NOMO-1 treated with dmso at 0.1 percent for 144 hours (cell line): ENCODE results near the gene LRRC4B.
A peak's percentile ranks its signal among the peaks of the same experiment; 100 is the strongest.
"Not testable (repeated sequence)": the region's sequence is repeated elsewhere in the genome, so short reads cannot be mapped to it uniquely, and the experiment has no call there.

Source experiments
- DNase-seq: peaks from one replicate; lab custom pipeline; 2025; ENCODE audit not compliant: unreplicated experiment; lab: John Stamatoyannopoulos, UW

The LRRC4B gene, protein sequence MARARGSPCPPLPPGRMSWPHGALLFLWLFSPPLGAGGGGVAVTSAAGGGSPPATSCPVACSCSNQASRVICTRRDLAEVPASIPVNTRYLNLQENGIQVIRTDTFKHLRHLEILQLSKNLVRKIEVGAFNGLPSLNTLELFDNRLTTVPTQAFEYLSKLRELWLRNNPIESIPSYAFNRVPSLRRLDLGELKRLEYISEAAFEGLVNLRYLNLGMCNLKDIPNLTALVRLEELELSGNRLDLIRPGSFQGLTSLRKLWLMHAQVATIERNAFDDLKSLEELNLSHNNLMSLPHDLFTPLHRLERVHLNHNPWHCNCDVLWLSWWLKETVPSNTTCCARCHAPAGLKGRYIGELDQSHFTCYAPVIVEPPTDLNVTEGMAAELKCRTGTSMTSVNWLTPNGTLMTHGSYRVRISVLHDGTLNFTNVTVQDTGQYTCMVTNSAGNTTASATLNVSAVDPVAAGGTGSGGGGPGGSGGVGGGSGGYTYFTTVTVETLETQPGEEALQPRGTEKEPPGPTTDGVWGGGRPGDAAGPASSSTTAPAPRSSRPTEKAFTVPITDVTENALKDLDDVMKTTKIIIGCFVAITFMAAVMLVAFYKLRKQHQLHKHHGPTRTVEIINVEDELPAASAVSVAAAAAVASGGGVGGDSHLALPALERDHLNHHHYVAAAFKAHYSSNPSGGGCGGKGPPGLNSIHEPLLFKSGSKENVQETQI

DNA sequence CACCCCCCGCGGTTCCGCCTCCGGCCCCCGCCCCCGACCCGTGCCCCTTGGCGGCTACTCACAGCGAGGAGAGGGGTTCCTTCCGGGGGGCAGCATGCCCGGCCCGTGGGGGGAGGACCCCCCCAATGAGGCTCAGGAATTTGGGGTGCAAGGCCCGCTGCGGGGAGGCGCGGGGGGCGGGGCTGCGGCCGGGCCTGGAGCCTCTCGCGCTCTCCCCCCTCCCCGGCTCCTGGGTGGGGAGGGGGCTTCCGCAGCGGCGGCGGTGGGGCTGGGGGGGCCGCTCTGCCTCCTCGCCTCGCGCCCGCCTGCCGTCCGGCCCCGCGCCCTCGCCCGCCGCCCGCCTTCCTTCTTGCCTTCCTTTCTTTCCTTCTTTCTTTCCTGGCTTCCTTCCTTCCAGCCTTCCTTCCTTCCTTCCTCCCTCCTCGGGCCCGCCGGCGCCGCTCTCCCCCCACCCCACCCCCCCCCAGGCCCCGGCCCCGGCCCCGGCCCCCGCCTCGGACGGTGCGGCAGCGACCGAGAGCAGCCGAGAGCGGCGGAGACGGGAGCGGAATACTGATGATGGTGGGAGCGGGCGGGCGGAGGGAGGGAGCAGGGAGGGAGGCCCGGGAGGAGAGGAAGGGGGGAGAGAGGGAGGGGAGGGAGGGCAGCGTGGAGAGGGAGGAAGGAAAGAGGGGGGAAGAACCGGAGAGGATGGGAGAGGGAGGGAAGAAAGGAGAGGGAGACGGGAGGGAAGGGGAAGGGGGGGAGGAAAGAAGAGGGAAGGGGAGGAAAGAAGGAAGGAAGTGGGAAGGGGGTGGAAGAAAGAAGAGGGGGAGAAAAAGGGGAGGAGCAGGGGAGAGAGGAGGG is at the start of gene LRRC4B:
TSS of gene LRRC4B (minus strand) at position 554 of the 846 bp plus-strand sequence. CDS start 19,597 bp downstream, outside the sequence.
- DNase-seq = no peak

DNA sequence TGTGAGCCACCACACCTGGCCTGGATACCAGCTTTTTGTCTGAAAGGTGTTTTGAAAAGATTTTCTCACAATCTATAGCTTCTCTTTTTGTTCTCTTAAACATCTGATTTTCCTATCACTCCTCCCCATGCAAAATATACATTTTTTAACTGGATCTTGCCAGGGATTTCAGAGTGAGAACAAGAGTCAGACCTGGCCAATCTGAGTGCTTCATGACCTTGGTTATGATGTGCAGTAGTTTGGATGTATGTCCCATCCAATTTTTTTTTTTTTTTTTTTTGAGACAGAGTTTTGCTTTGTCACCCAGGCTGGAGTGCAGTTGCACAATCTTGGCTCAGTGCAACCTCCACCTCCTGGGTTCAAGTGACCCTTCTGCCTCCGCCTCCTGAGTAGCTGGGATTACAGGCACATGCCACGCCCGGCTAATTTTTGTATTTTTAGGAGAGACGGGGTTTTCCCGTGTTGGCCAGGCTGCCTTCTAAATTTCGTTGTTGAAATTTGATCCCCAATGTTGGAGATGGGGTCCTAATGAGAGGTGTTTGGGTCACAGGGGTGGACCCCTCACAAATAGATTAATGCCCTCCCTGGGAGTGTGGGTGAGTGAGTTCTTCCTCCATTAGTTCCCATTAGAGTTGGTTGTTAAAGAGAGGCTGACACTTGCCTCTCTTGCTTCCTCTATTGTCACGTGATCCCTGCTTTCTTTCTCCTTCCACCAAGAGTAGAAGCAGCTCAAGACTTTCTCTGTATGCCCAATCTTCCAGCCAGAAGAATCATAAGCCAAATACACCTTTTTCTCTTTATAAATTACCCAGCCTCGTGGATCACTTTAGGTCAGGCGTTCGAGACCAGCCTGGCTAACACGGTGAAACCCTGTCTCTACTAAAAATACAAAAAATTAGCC is 44.5 kb upstream of the LRRC4B start:
- DNase-seq = peak; percentile 31

DNA sequence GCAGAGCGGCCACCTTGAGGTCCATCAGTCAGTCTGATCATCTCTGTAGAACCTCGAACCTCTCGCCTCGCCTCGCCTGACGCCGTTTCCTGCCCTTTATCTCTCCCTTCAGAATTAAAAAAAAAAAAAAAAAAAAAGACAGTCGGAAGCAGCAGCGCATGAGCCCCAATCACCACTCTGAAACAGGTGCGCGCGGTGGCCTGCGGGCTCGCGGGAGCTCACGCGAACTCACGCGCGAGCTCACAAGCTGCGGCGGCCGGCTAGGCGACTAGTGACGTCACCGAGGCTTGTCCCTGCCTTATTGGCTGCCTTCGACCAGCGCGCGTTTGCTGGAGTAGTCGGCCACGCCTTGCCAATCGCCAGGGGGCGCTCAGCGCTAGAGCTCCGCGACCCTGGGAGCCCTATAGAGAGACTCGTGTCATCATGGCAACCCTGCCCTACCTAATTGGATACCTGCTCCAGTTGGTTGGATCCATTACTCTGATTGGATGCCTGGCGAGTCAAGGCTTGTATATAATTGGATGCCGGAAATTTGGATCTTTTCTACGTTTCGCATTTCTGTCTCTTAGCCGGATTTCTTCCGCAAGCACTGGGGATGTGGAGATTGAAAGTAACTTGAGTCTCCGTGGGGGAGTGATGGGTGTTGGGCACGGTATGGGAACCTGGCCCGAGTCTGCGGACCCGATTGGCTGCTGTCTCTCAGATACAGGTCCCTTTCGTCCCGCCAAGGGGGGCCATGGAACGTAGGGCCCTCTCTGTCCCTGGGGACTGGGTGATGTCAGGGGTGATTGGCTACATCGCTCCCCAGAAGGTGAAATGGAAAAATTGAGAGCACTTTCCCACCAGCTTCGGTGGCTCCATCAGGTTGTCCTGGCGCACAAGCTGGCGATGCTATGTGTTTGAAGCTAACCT is 39.9 kb upstream of the LRRC4B start:
- DNase-seq = peak; percentile 91

DNA sequence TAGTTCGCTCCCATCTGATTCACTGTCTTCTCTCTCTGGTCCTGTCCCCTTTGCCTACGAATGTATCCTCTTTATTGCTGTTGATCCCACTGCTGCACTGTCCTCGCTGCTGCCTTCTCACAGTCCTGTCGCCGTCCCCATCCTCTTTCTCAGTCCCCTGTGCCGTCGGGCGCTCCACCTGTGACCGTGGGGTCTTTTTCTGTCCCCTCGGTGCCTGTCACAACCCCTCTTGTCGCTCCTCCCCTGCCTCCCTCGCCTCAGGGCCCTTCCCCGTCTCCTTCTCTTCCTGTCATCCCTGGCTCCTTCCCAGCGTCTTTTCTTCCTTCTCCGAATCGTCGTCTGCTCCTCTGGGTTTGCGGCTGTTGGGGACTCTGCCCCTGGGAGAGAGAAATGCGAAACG is 39.2 kb upstream of the LRRC4B start:
- DNase-seq = no peak

DNA sequence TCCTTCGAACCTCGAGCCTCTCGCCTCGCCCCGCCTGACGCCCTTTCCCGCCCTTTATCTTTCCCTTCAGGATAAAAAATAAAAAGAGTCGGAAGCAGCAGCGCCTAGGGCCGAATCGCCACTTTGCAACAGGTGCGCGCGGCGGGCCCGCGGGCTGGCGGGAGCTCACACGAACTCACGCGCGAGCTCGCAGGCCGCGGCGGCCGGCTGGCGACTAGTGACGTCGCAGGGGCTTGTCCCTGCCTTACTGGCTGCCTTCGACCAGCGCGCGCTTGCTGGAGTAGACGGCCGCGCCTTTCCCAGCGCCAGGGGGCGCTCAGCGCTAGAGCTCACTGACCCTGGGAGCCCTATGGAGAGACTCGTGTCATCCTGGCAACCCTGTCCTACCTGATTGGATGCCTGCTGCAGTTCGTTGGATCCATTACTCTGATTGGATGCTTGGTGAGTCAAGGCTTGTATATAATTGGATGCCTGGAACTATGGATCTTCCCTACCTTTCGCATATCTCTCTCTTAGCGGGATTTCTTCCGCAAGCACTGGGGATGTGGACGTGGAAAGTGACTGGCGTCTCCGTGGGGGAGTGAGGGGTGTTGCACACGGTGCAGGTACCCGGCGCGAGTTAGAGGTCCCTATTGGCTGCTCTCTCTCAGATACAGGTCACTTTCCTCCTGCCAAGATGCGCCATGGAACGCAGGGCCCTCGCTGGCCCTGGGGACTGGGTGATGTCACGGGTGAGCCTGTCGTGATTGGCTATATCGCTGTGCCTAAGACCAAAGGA is 38.0 kb upstream of the LRRC4B start:
- not testable (repeated sequence) for DNase-seq

DNA sequence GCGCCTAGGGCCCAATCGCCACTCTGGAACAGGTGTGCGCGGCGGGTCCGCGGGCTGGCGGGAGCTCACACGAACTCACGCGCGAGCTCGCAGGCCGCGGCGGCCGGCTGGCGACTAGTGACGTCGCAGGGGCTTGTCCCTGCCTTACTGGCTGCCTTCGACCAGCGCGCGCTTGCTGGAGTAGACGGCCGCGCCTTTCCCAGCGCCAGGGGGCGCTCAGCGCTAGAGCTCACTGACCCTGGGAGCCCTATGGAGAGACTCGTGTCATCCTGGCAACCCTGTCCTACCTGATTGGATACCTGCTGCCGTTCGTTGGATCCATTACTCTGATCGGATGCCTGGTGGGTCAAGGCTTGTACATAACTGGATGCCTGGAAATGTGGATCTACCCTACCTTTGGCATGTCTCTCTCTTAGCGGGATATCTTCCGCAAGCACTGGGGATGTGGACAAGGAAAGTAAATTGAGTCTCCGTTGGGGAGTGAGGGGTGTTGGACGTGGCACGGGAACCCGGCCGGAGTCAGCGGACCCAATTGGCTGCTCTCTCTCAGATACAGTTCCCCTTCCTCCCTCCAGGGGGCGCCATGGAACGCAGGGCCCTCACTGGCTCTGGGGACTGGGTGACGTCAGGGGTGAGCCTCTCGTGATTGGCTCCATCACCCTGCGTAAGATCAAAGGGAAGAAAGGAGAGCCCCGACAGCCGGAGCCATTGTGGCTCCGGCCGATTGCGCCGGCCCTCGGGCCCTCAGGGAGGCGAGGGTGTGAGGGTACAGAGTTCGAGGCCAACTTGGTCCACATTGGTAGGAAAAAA is 36.2 kb upstream of the LRRC4B start:
- not testable (repeated sequence) for DNase-seq

DNA sequence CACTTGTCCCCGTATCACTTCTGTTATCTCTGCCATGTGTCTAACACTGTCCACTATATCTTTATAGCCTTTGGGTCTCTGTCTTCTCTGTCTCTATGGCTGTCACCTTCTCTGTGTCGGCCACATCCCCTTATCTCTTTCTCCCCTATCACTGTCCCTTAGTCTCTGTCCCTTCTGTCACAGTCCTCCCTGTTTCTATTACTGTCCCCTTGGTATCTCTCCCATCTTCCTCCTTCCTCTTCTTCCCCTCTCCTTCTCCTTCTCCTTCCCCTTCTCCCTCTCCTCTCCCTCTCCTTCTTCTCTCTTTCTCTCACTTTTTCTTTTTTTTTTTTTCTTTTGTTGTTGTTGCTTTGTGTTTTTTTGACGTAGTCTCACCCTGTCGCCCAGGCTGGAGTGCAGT is 34.7 kb upstream of the LRRC4B start:
- no peak for DNase-seq

DNA sequence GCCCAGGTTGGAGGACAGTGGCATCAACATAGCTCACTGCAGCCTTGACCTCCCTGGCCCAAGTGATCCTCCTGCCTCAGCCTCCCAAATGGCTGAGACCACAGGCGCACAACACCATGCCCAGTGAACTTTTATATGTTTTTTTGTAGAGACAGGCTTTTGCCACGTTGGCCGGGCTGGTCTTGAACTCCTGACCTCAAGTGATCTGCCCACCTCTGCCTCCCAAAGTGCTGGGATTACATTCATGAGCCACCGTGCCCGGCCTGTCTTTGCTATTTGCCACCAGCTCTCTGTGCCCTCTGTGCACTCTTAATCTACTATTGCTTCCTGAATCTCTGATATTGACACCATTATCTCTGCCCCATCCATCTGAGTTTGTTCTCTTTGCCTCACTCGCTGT is 34.3 kb upstream of the LRRC4B start:
- no peak for DNase-seq

DNA sequence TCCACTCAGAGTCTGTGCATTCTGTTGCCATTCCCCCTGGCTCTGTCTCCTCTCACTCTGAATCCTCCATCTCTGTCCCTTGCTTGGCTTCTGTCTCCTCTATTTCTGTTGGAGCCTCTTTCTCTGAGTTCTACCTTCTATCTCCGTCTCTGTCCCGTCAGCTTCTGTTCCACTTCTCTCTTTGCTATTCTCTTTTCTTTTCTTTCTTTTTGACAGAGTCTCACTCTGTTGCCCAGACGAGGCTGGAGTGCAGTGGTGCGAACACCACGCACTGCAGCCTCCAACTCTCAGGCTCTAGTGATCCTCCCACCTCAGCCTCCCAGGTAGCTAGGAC is 33.8 kb upstream of the LRRC4B start:
- no peak for DNase-seq

DNA sequence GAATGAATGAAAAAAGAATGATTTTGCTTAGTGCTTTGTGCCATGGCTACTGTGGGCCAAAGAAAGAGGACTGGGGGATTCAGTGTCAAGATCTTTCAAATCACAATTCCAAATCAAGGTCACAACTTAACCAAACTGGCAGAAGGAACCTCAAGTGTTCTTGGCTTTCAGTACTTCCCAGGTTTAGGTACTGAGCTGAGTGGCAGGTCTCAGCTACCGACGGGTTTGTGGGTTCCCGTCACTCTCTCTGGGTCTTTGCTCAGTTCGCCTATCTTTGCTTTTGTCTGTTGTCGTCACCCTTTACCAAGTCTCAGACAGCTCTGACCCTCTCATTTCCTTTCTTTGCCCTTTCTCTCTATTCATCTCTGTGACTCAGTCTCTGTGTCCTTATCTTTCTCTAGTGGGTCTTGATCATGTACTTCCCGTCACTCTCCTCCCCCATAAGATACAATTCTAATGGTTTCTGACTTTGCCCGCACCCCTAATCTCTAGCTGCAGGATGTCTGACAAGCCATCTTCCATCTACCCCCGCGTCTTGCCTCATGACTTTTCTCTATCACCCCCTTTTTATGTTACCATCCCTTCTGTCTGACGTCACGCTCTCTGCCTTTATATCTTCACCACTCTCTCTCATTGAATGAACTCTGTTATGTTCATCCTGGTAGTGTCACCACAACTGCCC is 33.3 kb upstream of the LRRC4B start:
- DNase-seq = no peak

DNA sequence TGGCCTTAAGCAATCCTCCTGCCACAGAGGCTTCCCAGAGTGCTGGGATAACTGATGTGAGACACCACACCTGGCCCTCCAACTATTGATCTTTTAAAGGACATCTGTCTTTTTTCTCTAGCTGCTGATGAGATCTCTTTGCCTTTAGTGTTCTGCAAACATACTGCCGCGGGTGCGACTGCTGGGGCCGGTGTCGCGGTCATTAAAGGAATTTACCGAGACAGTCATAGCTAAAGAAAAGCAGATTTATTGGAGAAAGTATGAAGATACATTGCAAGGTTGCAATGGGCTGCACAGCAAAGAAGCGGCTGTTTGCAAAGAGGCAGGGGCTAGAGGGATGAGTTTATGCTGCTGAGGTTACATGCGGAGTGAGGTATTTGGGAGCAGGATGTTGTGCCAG is 31.2 kb upstream of the LRRC4B start:
- DNase-seq = no peak

DNA sequence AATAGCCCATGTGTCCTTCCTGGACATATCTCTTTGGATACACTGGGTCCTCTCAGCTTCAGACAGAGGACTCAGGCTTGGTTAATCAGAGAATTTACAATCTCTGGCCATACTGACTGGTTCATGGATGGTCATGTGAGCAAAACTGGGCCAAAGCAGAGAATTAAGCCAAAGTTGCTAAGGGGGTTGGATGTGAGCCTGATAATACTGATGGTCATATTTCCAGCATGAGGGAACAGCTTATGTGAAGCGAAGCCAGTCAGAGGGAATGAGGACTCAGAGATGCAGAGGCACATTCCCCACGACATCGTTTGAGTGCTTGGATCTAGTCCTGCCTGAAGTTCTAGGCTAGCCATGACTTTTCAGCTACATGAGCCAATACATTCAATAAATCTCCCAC is 22.0 kb upstream of the LRRC4B start:
- no peak for DNase-seq

DNA sequence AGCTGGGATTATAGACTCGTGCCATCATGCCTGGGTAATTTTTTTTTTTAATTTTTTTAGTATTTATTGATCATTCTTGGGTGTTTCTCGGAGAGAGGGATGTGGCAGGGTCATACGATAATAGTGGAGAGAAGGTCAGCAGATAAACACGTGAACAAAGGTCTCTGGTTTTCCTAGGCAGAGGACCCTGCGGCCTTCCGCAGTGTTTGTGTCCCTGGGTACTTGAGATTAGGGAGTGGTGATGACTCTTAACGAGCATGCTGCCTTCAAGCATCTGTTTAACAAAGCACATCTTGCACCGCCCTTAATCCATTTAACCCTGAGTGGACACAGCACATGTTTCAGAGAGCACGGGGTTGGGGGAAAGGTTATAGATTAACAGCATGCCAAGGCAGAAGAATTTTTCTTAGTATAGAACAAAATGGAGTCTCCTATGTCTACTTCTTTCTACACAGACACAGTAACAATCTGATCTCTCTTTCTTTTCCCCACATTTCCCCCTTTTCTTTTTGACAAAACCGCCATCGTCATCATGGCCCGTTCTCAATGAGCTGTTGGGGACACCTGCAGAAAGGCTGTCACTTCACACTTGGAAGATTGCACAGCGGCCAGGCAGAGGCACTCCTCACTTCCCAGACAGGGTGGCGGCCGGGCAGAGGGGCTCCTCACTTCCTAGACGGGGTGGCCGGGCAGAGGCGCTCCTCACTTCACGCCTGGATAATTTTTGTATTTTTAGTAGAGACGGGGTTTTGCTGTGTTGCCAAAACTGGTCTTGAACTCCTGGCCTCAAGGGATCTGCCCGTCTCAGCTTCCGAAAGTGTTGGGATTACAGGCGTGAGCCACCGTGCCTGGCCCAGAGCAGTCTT is 13.8 kb upstream of the LRRC4B start:
- DNase-seq = not testable (repeated sequence)

DNA sequence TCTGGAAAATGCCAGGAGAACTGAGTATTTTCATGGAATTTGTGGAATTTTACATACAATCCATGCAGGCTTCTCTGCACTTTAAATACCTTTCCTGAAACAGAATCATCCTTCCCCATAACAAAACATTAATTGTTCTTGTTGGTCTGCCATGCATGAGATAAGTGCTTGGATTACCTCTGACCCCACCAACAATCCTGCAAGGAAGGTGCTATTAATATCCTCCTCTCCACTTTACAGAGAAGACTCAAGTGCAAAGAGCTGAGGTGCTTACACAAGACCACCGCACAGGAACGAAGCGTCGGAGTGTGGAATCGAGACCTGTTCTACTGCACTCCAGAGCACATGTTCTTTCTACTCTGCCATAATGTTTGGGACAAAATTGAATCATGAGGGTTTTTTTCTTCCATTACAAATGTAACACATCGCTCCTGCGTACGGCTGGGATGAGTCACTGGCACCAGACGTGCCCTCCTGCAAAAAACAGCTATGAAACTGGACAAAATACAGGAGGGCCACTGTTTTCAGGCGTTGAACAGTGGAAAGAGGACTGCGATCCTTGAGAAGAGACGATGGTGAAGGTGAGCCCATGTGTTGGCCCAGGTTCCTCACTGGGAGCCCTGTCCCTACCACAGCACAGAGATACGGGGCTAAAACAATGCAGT is 12.9 kb upstream of the LRRC4B start:
- no peak for DNase-seq

DNA sequence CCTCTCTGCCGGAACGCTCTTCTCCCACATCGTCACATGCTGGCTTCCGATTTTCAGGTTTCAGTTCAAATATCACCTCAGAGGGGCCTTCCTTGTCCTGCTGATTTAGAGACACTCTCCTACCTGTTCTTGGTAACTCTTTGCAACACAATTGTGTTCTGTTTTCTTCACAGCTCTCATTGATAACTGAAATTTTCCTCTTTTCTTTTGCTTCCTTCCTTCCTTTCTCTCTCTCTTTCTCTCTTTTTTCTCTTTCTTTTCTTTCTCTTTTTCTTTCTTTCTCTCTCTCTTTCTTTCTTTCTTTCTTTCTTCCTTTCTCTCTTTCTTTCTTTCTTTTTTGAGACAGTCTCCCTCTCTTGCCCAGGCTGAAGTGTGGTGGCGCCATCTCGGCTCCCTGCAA is 12.0 kb upstream of the LRRC4B start:
- no peak for DNase-seq

DNA sequence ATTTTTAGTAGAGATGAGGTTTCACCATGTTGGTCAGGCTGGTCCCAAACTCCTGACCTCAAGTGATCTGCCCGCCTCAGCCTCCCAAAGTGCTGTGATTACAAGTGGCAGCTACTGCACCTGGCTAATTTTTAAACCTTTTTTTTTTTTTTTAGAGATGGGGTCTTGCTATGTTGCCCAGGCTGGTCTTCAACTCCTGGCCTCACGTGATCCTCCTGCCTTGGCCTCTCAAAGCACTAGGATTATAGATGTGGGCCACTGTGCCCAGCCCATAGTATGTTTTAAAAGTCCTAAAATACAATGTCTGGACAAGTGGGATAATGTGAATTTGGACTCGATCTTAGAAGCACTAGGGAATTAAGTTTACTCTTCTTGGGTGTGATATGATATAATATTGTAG is 8.5 kb upstream of the LRRC4B start:
- DNase-seq = not testable (repeated sequence)
